D721Med (cell line): ENCODE results near the gene TRPT1.

Source experiments
- DNase-seq: peaks from one replicate; pipeline ENCODE4 v3.0.0; 2011; ENCODE audit warnings: low spot score; ENCODE audit not compliant: insufficient read length
- FAIRE-seq: peaks from 2 replicates; lab custom pipeline; 2011; peaks lifted over from hg19 to GRCh38; lab: Jason Lieb, UNC
- CTCF ChIP-seq: IDR thresholded peaks from 2 replicates; pipeline ENCODE4 v1.5.1; 2012; ENCODE audit warnings: mild to moderate bottlenecking, control low read depth; ENCODE audit not compliant: insufficient read depth; ENCODE audit errors: missing control alignments

Gene TRPT1

GRCh38 chr11:64231546-64231945 is 5.6 kb upstream of the TRPT1 start:
- no peak for TF ChIP-seq CTCF
- DNase-seq, result no peak

GRCh38 chr11:64230985-64231365 is 5.0 kb upstream of the TRPT1 start:
- TF ChIP-seq CTCF, result no peak
- FAIRE-seq, result no peak
- no peak for DNase-seq

More at GRCh38 chr11:64231546-64231945, 5.6 kb upstream of the TRPT1 start:
- no peak for FAIRE-seq

- FAIRE-seq (no peak), DNase-seq (peak; percentile 83)
- no peak for TF ChIP-seq CTCF
These were observed 4.4 kb upstream of the TRPT1 start, which contains the start of gene DNAJC4 for GRCh38 chr11:64230171-64230984. Gene DNAJC4, plus strand, starts transcription at chr11:64230548. Its CDS starts 307 bp downstream, at chr11:64230855.

- no peak for DNase-seq
- no peak for TF ChIP-seq CTCF
- FAIRE-seq, result no peak
These were observed 3.8 kb upstream of the TRPT1 start for GRCh38 chr11:64229744-64230170.

- FAIRE-seq (no peak), DNase-seq (no peak)
- no peak for TF ChIP-seq CTCF
These were observed 3.2 kb upstream of the TRPT1 start for GRCh38 chr11:64229090-64229743.

- no peak for FAIRE-seq
These were observed 1.5 kb upstream of the TRPT1 start for GRCh38 chr11:64227405-64227956.

More at GRCh38 chr11:64227405-64227956, 1.5 kb upstream of the TRPT1 start:
- no peak for DNase-seq
- TF ChIP-seq CTCF, result no peak
